ENCODE measurements around the gene ZNF280C. TPM values are rescaled to one million over a fixed set of nuclear protein-coding genes. Genes with fewer than 3 reads are reported as not detected.

The ZNF280C gene
- total RNA-seq, 2 experiments from 2014 or later, result 5.7 to 10.8 TPM

DNA sequence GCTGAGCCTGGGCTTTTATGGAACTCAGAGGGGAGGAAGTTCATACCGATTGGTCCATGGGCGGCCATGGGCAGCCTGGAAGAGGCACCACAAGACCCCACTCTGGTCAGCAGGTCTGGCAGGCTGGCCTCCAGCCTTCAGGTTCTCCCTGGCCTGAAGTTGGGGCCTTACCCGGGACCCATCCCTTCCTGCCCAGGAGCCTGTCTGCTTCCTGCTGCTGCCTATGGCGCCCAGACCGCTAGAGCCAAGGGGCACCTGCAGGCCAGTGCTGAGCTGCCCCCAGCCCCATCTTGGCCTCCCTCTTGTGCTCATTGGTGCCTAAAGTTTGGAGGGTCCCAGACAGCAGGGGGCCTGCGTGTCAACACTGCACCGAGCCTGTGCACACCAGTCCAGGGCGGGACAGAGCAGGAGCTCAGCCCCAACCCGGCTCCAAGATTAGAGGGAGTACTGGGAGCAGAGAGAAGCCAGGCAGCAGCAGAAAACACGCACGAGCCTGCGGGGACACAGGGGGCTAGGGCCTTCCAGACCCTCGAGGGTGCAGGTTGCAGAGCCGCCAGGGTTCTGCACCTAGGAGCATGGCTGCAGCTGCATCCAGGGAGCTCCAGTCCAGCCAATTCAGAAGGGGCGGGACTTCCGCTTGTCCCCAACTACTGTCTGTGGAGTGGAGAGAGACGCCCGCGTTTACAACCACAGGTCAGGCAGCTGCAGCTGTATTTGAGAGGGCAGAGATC is 30.7 kb upstream of the ZNF280C start:
- no peak overlapping the region for H3K27ac ChIP-seq (ENCODE audit: low read depth, low read length, poor library complexity, severe bottlenecking)
- H3K9me2 ChIP-seq (ENCODE audit: insufficient read depth, low read length), result no peaks in the 10 kb centered on the region
- H3K4me1 ChIP-seq (ENCODE audit: insufficient read depth, low read length, poor library complexity, severe bottlenecking), result no peaks in the 10 kb centered on the region
- H3K4me2 ChIP-seq (ENCODE audit: low read length), result no peak overlapping the region
- TF ChIP-seq EZH2phosphoT487 (IDR thresholded peaks at IDR 0.05; ENCODE audit: borderline replicate concordance, low read depth, low read length), result no peak
- TF ChIP-seq CTCF (conservative IDR thresholded peaks at IDR 0.05; ENCODE audit: low read length), result no peak
- no peaks in the 10 kb centered on the region for H3K36me3 ChIP-seq (ENCODE audit: insufficient read depth, low read length)
- BruUV-seq (replicated peaks), result no TSS peak
- CTCF ChIA-PET (ENCODE audit: unreplicated experiment), result no interaction called here
- H3K9me3 ChIP-seq (ENCODE audit: low read length), result no peaks in the 10 kb centered on the region
- H2AFZ ChIP-seq (ENCODE audit: low read length), result no peak overlapping the region
- no peak for DNase-seq (ENCODE audit: low spot score)
- intact Hi-C loops (cut with micrococcal nuclease; ENCODE audit: unreplicated experiment), result no loop called here
- H3K79me2 ChIP-seq (ENCODE audit: insufficient read depth, low read depth, low read length), result no peaks in the 10 kb centered on the region
- H3K4me3 ChIP-seq (ENCODE audit: low read depth, low read length, poor library complexity, severe bottlenecking), result no peak overlapping the region
- POLR2A ChIA-PET, result no interaction called here
- H4K20me1 ChIP-seq (ENCODE audit: insufficient read depth, low read length), result no peaks in the 10 kb centered on the region

DNA sequence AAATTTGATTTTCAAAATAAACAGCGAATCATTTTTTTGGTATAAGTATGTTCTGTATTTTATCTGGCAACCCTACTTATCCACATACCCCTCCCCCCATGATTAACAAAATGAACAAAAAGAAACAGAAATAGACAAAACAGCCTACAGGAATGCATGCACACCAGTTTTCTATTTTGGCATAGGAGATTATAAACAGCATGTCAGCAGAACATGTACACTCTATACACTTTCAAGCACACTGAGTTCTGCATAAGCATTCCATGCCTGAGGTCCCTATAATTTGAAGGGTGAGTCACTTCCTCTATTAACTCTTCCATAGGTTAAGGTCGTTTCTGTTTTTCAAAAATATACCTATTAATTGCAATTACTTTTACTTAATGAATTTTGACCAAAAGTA is 28.0 kb upstream of the ZNF280C start:
- Histone ChIP-seq H2AFZ (ENCODE audit: low read length) (no peak overlapping the region), H4K20me1 (ENCODE audit: insufficient read depth, low read length) (no peaks in the 10 kb centered on the region), H3K4me2 (ENCODE audit: low read length) (no peak overlapping the region), H3K4me3 (ENCODE audit: low read depth, low read length, poor library complexity, severe bottlenecking) (no peak overlapping the region), H3K9me3 (ENCODE audit: low read length) (no peaks in the 10 kb centered on the region), H3K27ac (ENCODE audit: low read depth, low read length, poor library complexity, severe bottlenecking) (no peak overlapping the region), H3K4me1 (ENCODE audit: insufficient read depth, low read length, poor library complexity, severe bottlenecking) (no peaks in the 10 kb centered on the region), H3K9me2 (ENCODE audit: insufficient read depth, low read length) (no peaks in the 10 kb centered on the region), H3K79me2 (ENCODE audit: insufficient read depth, low read depth, low read length) (no peaks in the 10 kb centered on the region), H3K36me3 (ENCODE audit: insufficient read depth, low read length) (no peaks in the 10 kb centered on the region)
- TF ChIP-seq EZH2phosphoT487 (IDR thresholded peaks at IDR 0.05; ENCODE audit: borderline replicate concordance, low read depth, low read length), result no peak
- no peak for TF ChIP-seq CTCF (conservative IDR thresholded peaks at IDR 0.05; ENCODE audit: low read length)
- no TSS peak for BruUV-seq (replicated peaks)
- ChIA-PET CTCF (ENCODE audit: unreplicated experiment) (no interaction called here), POLR2A (no interaction called here)
- DNase-seq (ENCODE audit: low spot score), result no peak
- intact Hi-C loops (cut with micrococcal nuclease; ENCODE audit: unreplicated experiment), result no loop called here

DNA sequence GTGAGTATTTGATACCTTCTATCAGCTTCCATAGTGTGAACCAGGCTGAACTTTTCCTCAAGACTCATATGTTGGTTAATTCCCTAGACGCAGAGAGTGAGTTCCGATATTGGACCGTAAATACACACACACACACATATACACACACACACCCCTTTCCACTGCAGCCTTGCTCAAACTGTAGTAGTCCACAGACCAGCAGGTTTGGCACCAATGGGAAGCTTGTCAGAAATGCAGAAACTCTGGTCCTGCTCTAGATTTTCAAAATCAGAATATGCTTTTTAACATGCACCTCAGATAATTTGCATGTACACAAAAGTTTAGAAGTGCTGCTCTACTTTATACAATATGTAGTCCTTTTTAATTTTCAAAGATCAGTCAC is 27.6 kb upstream of the ZNF280C start:
- CTCF ChIA-PET (ENCODE audit: unreplicated experiment), result no interaction called here
- no peaks in the 10 kb centered on the region for H4K20me1 ChIP-seq (ENCODE audit: insufficient read depth, low read length)
- H3K27ac ChIP-seq (ENCODE audit: low read depth, low read length, poor library complexity, severe bottlenecking), result no peak overlapping the region
- no peaks in the 10 kb centered on the region for H3K4me1 ChIP-seq (ENCODE audit: insufficient read depth, low read length, poor library complexity, severe bottlenecking)
- intact Hi-C loops (cut with micrococcal nuclease; ENCODE audit: unreplicated experiment), result no loop called here
- H2AFZ ChIP-seq (ENCODE audit: low read length), result no peak overlapping the region
- no peak for DNase-seq (ENCODE audit: low spot score)
- H3K4me3 ChIP-seq (ENCODE audit: low read depth, low read length, poor library complexity, severe bottlenecking), result no peak overlapping the region
- no peaks in the 10 kb centered on the region for H3K9me3 ChIP-seq (ENCODE audit: low read length)
- H3K9me2 ChIP-seq (ENCODE audit: insufficient read depth, low read length), result no peaks in the 10 kb centered on the region
- TF ChIP-seq EZH2phosphoT487 (IDR thresholded peaks at IDR 0.05; ENCODE audit: borderline replicate concordance, low read depth, low read length), result no peak
- no peak for TF ChIP-seq CTCF (conservative IDR thresholded peaks at IDR 0.05; ENCODE audit: low read length)
- POLR2A ChIA-PET, result no interaction called here
- H3K36me3 ChIP-seq (ENCODE audit: insufficient read depth, low read length), result no peaks in the 10 kb centered on the region
- no peak overlapping the region for H3K4me2 ChIP-seq (ENCODE audit: low read length)
- BruUV-seq (replicated peaks), result no TSS peak
- no peaks in the 10 kb centered on the region for H3K79me2 ChIP-seq (ENCODE audit: insufficient read depth, low read depth, low read length)

All from OCI-LY7 (cell line).